Right atrium auricular region (tissue), 2 donors: ENCODE measurements around the gene LTV1. TPM values are rescaled to one million over a fixed set of nuclear protein-coding genes. Genes with fewer than 3 reads are reported as not detected.
"Not testable (repeated sequence)": the region's sequence is repeated elsewhere in the genome, so short reads cannot be mapped to it uniquely, and the experiment has no call there.

Experiments used
- DNase-seq: peaks from one replicate; pipeline ENCODE4 v3.0.0-alpha.2; 2019; ENCODE audit warnings: low spot score
- H3K27ac ChIP-seq, 2 donors: fragments of 200-600 bp; sonication (generic); 1 replicate in 1 of 2; 2 replicates in 1 of 2; pipeline ENCODE4 v1.5.1; 2016 to 2019
- H3K27me3 ChIP-seq, 2 donors: fragments of 200-600 bp; sonication (generic); one replicate each; pipeline versions ENCODE4 v1.5.1 to v1.6.0; 2017 to 2019
- H3K36me3 ChIP-seq: fragments of 200-600 bp; sonication (generic); one replicate; pipeline ENCODE4 v1.5.1; 2016
- H3K4me1 ChIP-seq, 2 donors: fragments of 200-600 bp; sonication (generic); one replicate each; pipeline versions ENCODE4 v1.5.1 to v1.6.0; 2017 to 2019
- H3K4me3 ChIP-seq, 2 donors: fragments of 200-600 bp; sonication (generic); 1 replicate in 1 of 2; 2 replicates in 1 of 2; pipeline ENCODE4 v1.5.1; 2017 to 2019; ENCODE audit warnings: mild to moderate bottlenecking in 1 of 2, moderate library complexity in 1 of 2
- H3K9me3 ChIP-seq, 2 donors: fragments of 200-600 bp; sonication (generic); one replicate each; pipeline ENCODE4 v1.5.1; 2019
- CTCF ChIP-seq, 2 donors: fragments of 200-600 bp; sonication (generic); IDR thresholded peaks; one replicate each; pipeline ENCODE4 v1.5.1; 2019; ENCODE audit warnings: antibody characterized with exemption in 2 of 2
- total RNA-seq, 2 donors: library from RNA; depleted of rRNA; stranded (reverse); fragments of >200 nt; gene quantifications; one replicate each; pipeline ENCODE4 v1.1.0, GENCODE V29; 2016

Gene LTV1
- total RNA-seq, 2 donors from 2014 or later = 8.4 to 9.1 TPM

- no peak for TF ChIP-seq CTCF (IDR thresholded peaks at IDR 0.05)
- no peak overlapping the region for H3K27ac ChIP-seq
- H3K4me3 ChIP-seq = no peak overlapping the region
Measured at GRCh38 chr6:143839196-143839595, 3.9 kb upstream of the LTV1 start.

DNA sequence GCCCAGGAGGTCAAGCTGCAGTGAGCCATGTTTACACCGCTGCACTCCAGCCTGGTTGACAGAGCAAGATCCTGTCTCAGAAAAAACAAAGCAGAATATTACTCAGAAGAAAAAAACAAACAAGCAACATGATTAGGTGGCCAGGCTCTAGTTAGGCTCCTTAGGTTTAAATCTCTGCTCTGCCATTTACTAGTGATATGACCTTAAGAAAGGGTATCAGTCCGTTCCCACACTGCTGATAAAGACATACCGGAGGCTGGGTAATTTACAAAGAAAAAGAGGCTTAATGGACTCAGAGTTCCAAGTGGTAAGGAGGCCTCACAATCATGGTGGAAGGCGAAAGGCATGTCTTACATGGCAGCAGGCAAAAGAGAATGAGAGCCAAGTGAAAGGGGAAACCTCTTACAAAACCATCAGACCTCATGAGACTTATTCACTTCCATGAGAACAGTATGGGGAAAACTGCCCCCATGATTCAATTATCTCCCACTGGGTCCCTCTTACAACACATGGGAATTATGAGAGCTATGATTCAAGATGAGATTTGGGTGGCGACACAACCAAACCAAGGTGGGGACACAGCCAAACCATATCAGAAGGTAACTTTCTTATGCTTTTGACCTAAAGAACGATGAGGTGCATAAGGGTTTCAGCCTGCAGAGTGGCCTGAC lies 2.4 kb upstream of the LTV1 start:
- Histone ChIP-seq H3K4me3 (no peak overlapping the region), H3K9me3 (no peaks in the 10 kb centered on the region), H3K27ac (no peak overlapping the region), H3K4me1 (peaks cover 0 to 18% of the 10 kb centered on the region in 2 donors), H3K27me3 (no peaks in the 10 kb centered on the region), H3K36me3 (peaks cover 13% of the 10 kb centered on the region)
- DNase-seq = no peak
- TF ChIP-seq CTCF (IDR thresholded peaks at IDR 0.05) = no peak

More at GRCh38 chr6:143839196-143839595, 3.9 kb upstream of the LTV1 start:
- DNase-seq = no peak
- Histone ChIP-seq H3K27me3 (no peaks in the 10 kb centered on the region), H3K36me3 (no peaks in the 10 kb centered on the region), H3K4me1 (peaks cover 0 to 13% of the 10 kb centered on the region in 2 donors), H3K9me3 (no peaks in the 10 kb centered on the region)

- Histone ChIP-seq H3K4me3 (peak overlapping the region; percentile 69 to 75), H3K9me3 (no peaks in the 10 kb centered on the region), H3K27me3 (no peaks in the 10 kb centered on the region), H3K27ac (peak overlapping the region; percentile 94 to 95), H3K4me1 (peaks cover 0 to 18% of the 10 kb centered on the region in 2 donors), H3K36me3 (peaks cover 31% of the 10 kb centered on the region)
- no peak for DNase-seq
- no peak for TF ChIP-seq CTCF (IDR thresholded peaks at IDR 0.05)
Measured at GRCh38 chr6:143842461-143842901, 657 bp upstream of the LTV1 start.

DNA sequence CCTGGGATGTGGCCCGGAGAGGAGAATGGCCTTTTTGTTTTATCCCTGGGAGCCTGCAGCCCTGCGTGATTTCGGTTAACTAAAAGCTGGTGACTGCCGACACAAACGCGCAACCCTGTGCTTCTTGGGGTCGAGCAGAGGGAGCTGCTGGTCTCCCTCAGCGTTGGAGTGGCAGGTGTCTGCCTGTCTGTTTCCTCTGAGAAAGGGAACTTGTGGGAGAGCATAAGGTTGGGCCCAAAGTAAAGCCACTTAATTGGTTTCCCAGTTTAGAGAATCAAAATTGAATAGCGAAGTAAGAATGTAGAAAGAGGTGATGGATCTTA lies 500 bp downstream of the LTV1 start:
- no peak for TF ChIP-seq CTCF (IDR thresholded peaks at IDR 0.05)

GRCh38 chr6:143844006-143844405 lies 868 bp downstream of the LTV1 start:
- no peak for TF ChIP-seq CTCF (IDR thresholded peaks at IDR 0.05)
- peak overlapping the region; percentile 69 to 75 for H3K4me3 ChIP-seq
- H3K4me1 ChIP-seq = peaks cover 0 to 18% of the 10 kb centered on the region in 2 donors
- peaks cover 44% of the 10 kb centered on the region for H3K36me3 ChIP-seq
- H3K27ac ChIP-seq = peak overlapping the region; percentile 94 to 95
- H3K9me3 ChIP-seq = no peaks in the 10 kb centered on the region
- no peak for DNase-seq
- no peaks in the 10 kb centered on the region for H3K27me3 ChIP-seq

More for the DNA sequence above, 500 bp downstream of the LTV1 start:
- Histone ChIP-seq H3K36me3 (peaks cover 41% of the 10 kb centered on the region), H3K9me3 (no peaks in the 10 kb centered on the region), H3K4me1 (peaks cover 0 to 18% of the 10 kb centered on the region in 2 donors), H3K27ac (peak overlapping the region; percentile 94 to 95), H3K27me3 (no peaks in the 10 kb centered on the region), H3K4me3 (peak overlapping the region; percentile 69 to 75)
- no peak for DNase-seq

DNA sequence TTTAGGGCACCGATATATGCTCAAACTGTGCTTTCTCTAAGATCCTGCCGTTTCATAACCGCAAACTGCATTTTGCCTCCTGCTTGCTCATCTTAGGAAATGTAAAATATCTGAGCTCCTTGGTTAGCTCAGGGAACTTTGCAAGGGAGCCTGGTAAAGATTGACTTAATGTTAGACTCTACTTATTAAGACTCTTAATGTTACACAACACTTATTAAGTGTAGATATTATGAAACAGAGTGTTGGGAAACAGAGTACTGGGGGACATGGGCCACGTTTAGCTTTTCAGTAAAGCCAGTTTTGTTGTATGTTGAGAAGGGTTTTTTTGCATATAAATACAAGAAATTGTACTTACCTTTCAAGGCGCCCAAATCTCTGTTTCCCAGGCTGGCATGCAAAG lies 1.9 kb downstream of the LTV1 start:
- Histone ChIP-seq H3K36me3 (peaks cover 53% of the 10 kb centered on the region), H3K9me3 (no peaks in the 10 kb centered on the region), H3K4me1 (peaks cover 0 to 18% of the 10 kb centered on the region in 2 donors), H3K4me3 (no peak overlapping the region), H3K27me3 (no peaks in the 10 kb centered on the region), H3K27ac (no peak overlapping the region)
- no peak for TF ChIP-seq CTCF (IDR thresholded peaks at IDR 0.05)
- no peak for DNase-seq

DNA sequence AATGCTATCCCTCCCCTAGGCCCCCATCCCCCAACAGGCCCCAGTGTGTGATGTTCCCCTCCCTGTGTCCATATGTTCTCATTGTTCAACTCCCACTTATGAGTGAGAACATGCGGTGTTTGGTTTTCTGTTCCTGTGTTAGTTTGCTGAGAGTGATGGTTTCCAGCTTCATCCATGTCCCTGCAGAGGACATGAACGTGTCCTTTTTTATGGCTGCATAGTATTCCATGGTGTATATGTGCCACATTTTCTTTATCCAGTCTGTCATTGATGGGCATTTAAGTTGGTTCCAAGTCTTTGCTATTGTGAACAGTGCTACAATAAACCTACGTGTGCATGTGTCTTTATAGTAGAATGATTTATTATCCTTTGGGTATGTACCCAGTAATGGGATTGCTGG lies 8.6 kb downstream of the LTV1 start:
- H3K9me3 ChIP-seq = peaks cover 0 to 19% of the 10 kb centered on the region in 2 donors
- not testable (repeated sequence) for DNase-seq, H3K4me1 ChIP-seq, H3K27me3 ChIP-seq, H3K27ac ChIP-seq, H3K4me3 ChIP-seq
- H3K36me3 ChIP-seq = peaks cover 79% of the 10 kb centered on the region

GRCh38 chr6:143855057-143855456 lies 11.9 kb downstream of the LTV1 start:
- peaks cover 82% of the 10 kb centered on the region for H3K36me3 ChIP-seq
- peaks cover 0 to 23% of the 10 kb centered on the region in 2 donors for H3K9me3 ChIP-seq
- H3K4me1 ChIP-seq, H3K27ac ChIP-seq, DNase-seq, H3K4me3 ChIP-seq, H3K27me3 ChIP-seq: not testable (repeated sequence)
